Endodermal cell (in vitro differentiated cells): ENCODE data around the gene FRMD3. TPM values are rescaled to one million over a fixed set of nuclear protein-coding genes. Genes with fewer than 3 reads are reported as not detected.

Experiments used
- DNase-seq: peaks from one replicate; pipeline ENCODE4 v3.0.0-alpha.2; 2017
- H3K27ac ChIP-seq: 2 replicates; pipeline ENCODE4 v1.5.1; 2013; ENCODE audit warnings: mild to moderate bottlenecking, low read depth, low read length, moderate library complexity
- H3K27me3 ChIP-seq: 2 replicates; pipeline ENCODE4 v1.6.1; 2013; ENCODE audit warnings: mild to moderate bottlenecking, low read length, moderate library complexity; ENCODE audit not compliant: insufficient read depth, control insufficient read depth, poor library complexity, severe bottlenecking
- H3K36me3 ChIP-seq: 2 replicates; pipeline ENCODE4 v1.7.0; 2013; ENCODE audit warnings: mild to moderate bottlenecking, low read length, moderate library complexity; ENCODE audit not compliant: control insufficient read depth, insufficient read depth
- H3K4me1 ChIP-seq: one replicate; pipeline ENCODE4 v1.7.0; 2013; ENCODE audit warnings: low read length; ENCODE audit not compliant: control insufficient read depth, insufficient read depth
- H3K4me3 ChIP-seq: 2 replicates; pipeline ENCODE4 v1.5.1; 2013; ENCODE audit warnings: mild to moderate bottlenecking, low read length, moderate library complexity
- H3K9ac ChIP-seq: 2 replicates; pipeline ENCODE4 v1.6.1; 2013; ENCODE audit warnings: mild to moderate bottlenecking, low read length, moderate library complexity; ENCODE audit not compliant: poor library complexity, severe bottlenecking; ENCODE audit errors: extremely low read depth
- H3K9me3 ChIP-seq: 2 replicates; pipeline ENCODE4 v1.6.1; 2013; ENCODE audit warnings: mild to moderate bottlenecking, low read length, moderate library complexity; ENCODE audit not compliant: control insufficient read depth
- H3K27ac Mint-ChIP-seq: 2 replicates; pipeline ENCODE4 v1.8.0; 2020; ENCODE audit warnings: mixed read lengths
- H3K27me3 Mint-ChIP-seq: 2 replicates; pipeline ENCODE4 v1.8.0; 2021; ENCODE audit warnings: mild to moderate bottlenecking, mixed read lengths; ENCODE audit not compliant: insufficient read depth
- H3K36me3 Mint-ChIP-seq: 2 replicates; pipeline ENCODE4 v1.8.0; 2020; ENCODE audit warnings: low read depth, mixed read lengths
- H3K4me1 Mint-ChIP-seq: 2 replicates; pipeline ENCODE4 v1.8.0; 2020; ENCODE audit warnings: mixed read lengths
- H3K4me3 Mint-ChIP-seq: 2 replicates; pipeline ENCODE4 v1.8.0; 2020; ENCODE audit warnings: mild to moderate bottlenecking, moderate library complexity, mixed read lengths
- H3K9me3 Mint-ChIP-seq: 2 replicates; pipeline ENCODE4 v1.8.0; 2020; ENCODE audit warnings: mild to moderate bottlenecking, mixed read lengths
- CTCF ChIP-seq: fragments of 200-600 bp; sonication (generic); conservative IDR thresholded peaks from 2 replicates; pipeline ENCODE4 v1.5.0; 2021; ENCODE audit warnings: antibody characterized with exemption, mild to moderate bottlenecking
- WGBS, 2 experiments: methylation state at CpG; one replicate each; pipeline versions ENCODE4 v1.1.5 to v1.1.7; 2013; ENCODE audit warnings: missing lambda C conversion rate in 2 of 2, mixed read lengths in 1 of 2; ENCODE audit not compliant: insufficient coverage in 1 of 2, insufficient read length in 1 of 2; 5-methylcytosine and 5-hydroxymethylcytosine counted together
- total RNA-seq, 2 donors: library from RNA; stranded (reverse); fragmentation: NEBNext Ultra II Directional in 1 of 2; extraction: Animal tissue kit (Norgen Biotek cat#: 25700) in 1 of 2; gene quantifications; 2 replicates in 1 of 2; 3 replicates in 1 of 2; pipeline ENCODE4 v1.2.1, GENCODE V29; 2021

Gene FRMD3
- total RNA-seq, 2 donors from 2014 or later, result 0.13 to 0.35 TPM

DNA sequence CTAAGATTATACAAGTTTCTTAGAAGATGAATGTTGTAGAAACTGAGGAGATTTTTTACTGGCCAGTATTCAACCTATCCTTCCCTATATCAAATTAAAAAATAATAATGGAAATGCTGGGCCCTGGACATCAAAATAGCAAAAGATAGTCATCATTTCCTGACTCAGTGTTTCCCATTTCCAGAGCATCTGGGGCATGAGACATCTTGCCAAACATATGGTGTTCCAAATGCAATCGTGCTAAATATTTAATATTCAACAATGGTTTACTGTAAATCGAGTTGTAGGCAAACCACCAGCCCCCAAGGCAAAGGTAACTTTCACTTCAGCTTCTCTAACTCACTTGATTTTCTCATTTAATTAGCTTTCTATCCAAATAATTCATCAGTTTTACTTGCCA is 152.9 kb downstream of the FRMD3 start:
- WGBS, 2 experiments, result 87% methylated on average over 2 of the region's 2 CpGs; no CpG with 5 or more reads in 1 of the 2 experiments

GRCh38 chr9:83384214-83384613 is 154.0 kb downstream of the FRMD3 start:
- no peak overlapping the region for H3K4me3 Mint-ChIP-seq
- no peaks in the 10 kb centered on the region for H3K27me3 ChIP-seq
- 82 to 83% methylated on average over 1 to 3 of the region's 3 CpGs for WGBS, 2 experiments
- no peaks in the 10 kb centered on the region for H3K36me3 ChIP-seq
- no peaks in the 10 kb centered on the region for H3K4me1 ChIP-seq
- no peak overlapping the region for H3K4me3 ChIP-seq
- no peaks in the 10 kb centered on the region for H3K36me3 Mint-ChIP-seq
- H3K9ac ChIP-seq, result no peak overlapping the region
- H3K27ac Mint-ChIP-seq, result no peak overlapping the region
- no peaks in the 10 kb centered on the region for H3K4me1 Mint-ChIP-seq
- H3K27ac ChIP-seq, result no peak overlapping the region
- peaks cover 1% of the 10 kb centered on the region for H3K27me3 Mint-ChIP-seq
- no peak for DNase-seq
- H3K9me3 ChIP-seq, result no peaks in the 10 kb centered on the region
- no peaks in the 10 kb centered on the region for H3K9me3 Mint-ChIP-seq
- TF ChIP-seq CTCF, result no peak

More for the DNA sequence above, 152.9 kb downstream of the FRMD3 start:
- no peaks in the 10 kb centered on the region for H3K36me3 ChIP-seq
- H3K36me3 Mint-ChIP-seq, result no peaks in the 10 kb centered on the region
- H3K9me3 Mint-ChIP-seq, result no peaks in the 10 kb centered on the region
- no peaks in the 10 kb centered on the region for H3K4me1 ChIP-seq
- TF ChIP-seq CTCF, result no peak
- H3K4me3 Mint-ChIP-seq, result no peak overlapping the region
- no peaks in the 10 kb centered on the region for H3K9me3 ChIP-seq
- DNase-seq, result no peak
- no peak overlapping the region for H3K4me3 ChIP-seq
- no peak overlapping the region for H3K9ac ChIP-seq
- H3K27me3 ChIP-seq, result no peaks in the 10 kb centered on the region
- H3K4me1 Mint-ChIP-seq, result no peaks in the 10 kb centered on the region
- H3K27ac Mint-ChIP-seq, result no peak overlapping the region
- no peak overlapping the region for H3K27ac ChIP-seq
- H3K27me3 Mint-ChIP-seq, result peaks cover 1% of the 10 kb centered on the region

GRCh38 chr9:83383034-83383433 is 155.2 kb downstream of the FRMD3 start:
- Histone ChIP-seq H3K9me3 (no peaks in the 10 kb centered on the region), H3K36me3 (no peaks in the 10 kb centered on the region), H3K4me3 (no peak overlapping the region), H3K27ac (no peak overlapping the region), H3K4me1 (no peaks in the 10 kb centered on the region), H3K27me3 (no peaks in the 10 kb centered on the region), H3K9ac (no peak overlapping the region)
- Mint-ChIP-seq H3K27ac (no peak overlapping the region), H3K4me1 (no peaks in the 10 kb centered on the region), H3K27me3 (peaks cover 1% of the 10 kb centered on the region), H3K9me3 (no peaks in the 10 kb centered on the region), H3K4me3 (no peak overlapping the region), H3K36me3 (no peaks in the 10 kb centered on the region)
- DNase-seq, result no peak
- no peak for TF ChIP-seq CTCF
- 88% methylated on average over 2 of the region's 2 CpGs; no CpG with 5 or more reads in 1 of the 2 experiments for WGBS, 2 experiments
